ENCODE data around the gene ULK4.
"Not testable (repeated sequence)": the region's sequence is repeated elsewhere in the genome, so short reads cannot be mapped to it uniquely, and the experiment has no call there.

The ULK4 gene

GRCh38 chr3:41746215-41746614 is 215.7 kb downstream of the ULK4 start:
- DNase-seq, result no peak

- no peak for DNase-seq
Measured at GRCh38 chr3:41742121-41742520, 219.8 kb downstream of the ULK4 start.

- DNase-seq, result no peak
Measured at GRCh38 chr3:41740374-41740886, 221.5 kb downstream of the ULK4 start.

- DNase-seq, result no peak
Measured at GRCh38 chr3:41726891-41727290, 235.0 kb downstream of the ULK4 start.

GRCh38 chr3:41717641-41718040 is 244.3 kb downstream of the ULK4 start:
- DNase-seq, result no peak

GRCh38 chr3:41716471-41716870 is 245.4 kb downstream of the ULK4 start:
- DNase-seq, result no peak

- DNase-seq, result no peak
Measured at GRCh38 chr3:41715376-41715775, 246.5 kb downstream of the ULK4 start.

GRCh38 chr3:41711651-41712050 is 250.3 kb downstream of the ULK4 start:
- DNase-seq, result no peak

- DNase-seq, result no peak
Measured at GRCh38 chr3:41710646-41711388, 251.1 kb downstream of the ULK4 start.

GRCh38 chr3:41709213-41709612 is 252.7 kb downstream of the ULK4 start:
- not testable (repeated sequence) for DNase-seq

GRCh38 chr3:41708176-41708575 is 253.7 kb downstream of the ULK4 start:
- DNase-seq, result no peak

- DNase-seq, result no peak
Measured at GRCh38 chr3:41705893-41706292, 256.0 kb downstream of the ULK4 start.

- no peak for DNase-seq
Measured at GRCh38 chr3:41701191-41701698, 260.7 kb downstream of the ULK4 start.

- no peak for DNase-seq
Measured at GRCh38 chr3:41700155-41700554, 261.7 kb downstream of the ULK4 start.

- no peak for DNase-seq
Measured at GRCh38 chr3:41698898-41699297, 263.0 kb downstream of the ULK4 start.

GRCh38 chr3:41697702-41698101 is 264.2 kb downstream of the ULK4 start:
- DNase-seq, result no peak

GRCh38 chr3:41695806-41696205 is 266.1 kb downstream of the ULK4 start:
- not testable (repeated sequence) for DNase-seq

- peak; percentile 56 for DNase-seq
Measured at GRCh38 chr3:41693799-41694198, 268.1 kb downstream of the ULK4 start.

- no peak for DNase-seq
Measured at GRCh38 chr3:41690766-41691563, 270.9 kb downstream of the ULK4 start.

- no peak for DNase-seq
Measured at GRCh38 chr3:41688595-41689380, 273.1 kb downstream of the ULK4 start.

- no peak for DNase-seq
Measured at GRCh38 chr3:41684797-41685735, 276.8 kb downstream of the ULK4 start.

Measured in NCI-H2029 treated with DMSO at 0.1 percent for 48 hours (cell line).